RWPE2 (cell line): ENCODE data around the gene ZC3H12A.

ENCODE experiments used
- ATAC-seq: fragments of 200-7000 bp; cut with Tn5 transposase; 3 replicates; pipeline ENCODE4 v1.9.1; 2021; ENCODE audit warnings: low read depth
- DNase-seq: peaks from one replicate; pipeline ENCODE4 v3.0.0-alpha.2; 2020; ENCODE audit warnings: low spot score
- H3K27ac ChIP-seq: fragments of 450-650 bp; 2 replicates; pipeline ENCODE4 v1.5.1; 2017; ENCODE audit warnings: mild to moderate bottlenecking; ENCODE audit not compliant: poor library complexity, severe bottlenecking
- H3K27me3 ChIP-seq: fragments of 250-450 bp; sonication (Bioruptor Pico); 2 replicates; pipeline ENCODE4 v1.5.1; 2021; ENCODE audit warnings: mild to moderate bottlenecking, moderate library complexity; ENCODE audit not compliant: insufficient read depth, poor library complexity, severe bottlenecking
- H3K36me3 ChIP-seq: fragments of 250-450 bp; sonication (Bioruptor Pico); 2 replicates; pipeline ENCODE4 v1.5.1; 2020; ENCODE audit warnings: low read depth, mild to moderate bottlenecking, moderate library complexity
- H3K4me1 ChIP-seq: fragments of 250-450 bp; sonication (Bioruptor Pico); 2 replicates; pipeline ENCODE4 v1.5.1; 2021; ENCODE audit warnings: mild to moderate bottlenecking, moderate library complexity; ENCODE audit not compliant: insufficient read depth, poor library complexity, severe bottlenecking
- H3K4me3 ChIP-seq: fragments of 250-450 bp; sonication (Bioruptor Pico); 2 replicates; pipeline ENCODE4 v1.5.1; 2021; ENCODE audit warnings: mild to moderate bottlenecking, moderate library complexity; ENCODE audit not compliant: severe bottlenecking
- H3K9me3 ChIP-seq: fragments of 250-450 bp; sonication (Bioruptor Pico); 2 replicates; pipeline ENCODE4 v1.5.1; 2021; ENCODE audit warnings: mild to moderate bottlenecking, moderate library complexity; ENCODE audit not compliant: severe bottlenecking
- CTCF ChIP-seq: fragments of 450-650 bp; IDR thresholded peaks from one replicate; pipeline ENCODE4 v1.5.1; 2017; ENCODE audit warnings: mild to moderate bottlenecking, moderate library complexity; ENCODE audit not compliant: poor library complexity, severe bottlenecking

The ZC3H12A gene

GRCh38 chr1:37438869-37439343 is 35.5 kb upstream of the ZC3H12A start:
- ATAC-seq, result no peak
- Histone ChIP-seq H3K4me1 (no peaks in the 10 kb centered on the region), H3K27me3 (no peaks in the 10 kb centered on the region), H3K9me3 (no peaks in the 10 kb centered on the region), H3K36me3 (no peaks in the 10 kb centered on the region), H3K27ac (no peak overlapping the region), H3K4me3 (no peak overlapping the region)
- no peak for DNase-seq
- no peak for TF ChIP-seq CTCF

- no peaks in the 10 kb centered on the region for H3K36me3 ChIP-seq
- no peak for DNase-seq
- TF ChIP-seq CTCF, result no peak
- no peaks in the 10 kb centered on the region for H3K9me3 ChIP-seq
- no peaks in the 10 kb centered on the region for H3K27me3 ChIP-seq
- no peaks in the 10 kb centered on the region for H3K4me1 ChIP-seq
- H3K27ac ChIP-seq, result no peak overlapping the region
- no peak for ATAC-seq
- no peak overlapping the region for H3K4me3 ChIP-seq
Observed at GRCh38 chr1:37439349-37439995, 34.9 kb upstream of the ZC3H12A start.

GRCh38 chr1:37441490-37441889 is 32.9 kb upstream of the ZC3H12A start:
- Histone ChIP-seq H3K27ac (no peak overlapping the region), H3K36me3 (no peaks in the 10 kb centered on the region), H3K4me1 (no peaks in the 10 kb centered on the region), H3K27me3 (no peaks in the 10 kb centered on the region), H3K4me3 (no peak overlapping the region), H3K9me3 (no peaks in the 10 kb centered on the region)
- DNase-seq, result no peak
- no peak for ATAC-seq
- no peak for TF ChIP-seq CTCF

- ATAC-seq (no peak), DNase-seq (no peak)
- no peak overlapping the region for H3K4me3 ChIP-seq
- no peak overlapping the region for H3K27ac ChIP-seq
- H3K36me3 ChIP-seq, result no peaks in the 10 kb centered on the region
- H3K9me3 ChIP-seq, result no peaks in the 10 kb centered on the region
- H3K4me1 ChIP-seq, result no peaks in the 10 kb centered on the region
- no peaks in the 10 kb centered on the region for H3K27me3 ChIP-seq
- no peak for TF ChIP-seq CTCF
Observed at GRCh38 chr1:37442139-37442538, 32.2 kb upstream of the ZC3H12A start.

- Histone ChIP-seq H3K9me3 (no peaks in the 10 kb centered on the region), H3K4me3 (no peak overlapping the region), H3K36me3 (no peaks in the 10 kb centered on the region), H3K27me3 (no peaks in the 10 kb centered on the region), H3K4me1 (no peaks in the 10 kb centered on the region), H3K27ac (no peak overlapping the region)
- DNase-seq (no peak), ATAC-seq (no peak)
- no peak for TF ChIP-seq CTCF
Observed at GRCh38 chr1:37442644-37443043, 31.7 kb upstream of the ZC3H12A start.
